ENCODE data around the gene CDH23. TPM values are rescaled to one million over a fixed set of nuclear protein-coding genes. Genes with fewer than 3 reads are reported as not detected.

Gene CDH23
- total and polyA plus RNA-seq, 10 of the 15 experiments (the other 5 are each of a cell fraction or from before 2014, with no cell fraction given), result 0.09 to 0.40 (median 0.15) TPM; not detected in 1

- TF ChIP-seq E4F1 (IDR thresholded peaks at IDR 0.05; ENCODE audit: borderline replicate concordance, partially characterized antibody), result no peak
Measured at GRCh38 chr10:71613877-71614276, 217.2 kb downstream of the CDH23 start (continued).

DNA sequence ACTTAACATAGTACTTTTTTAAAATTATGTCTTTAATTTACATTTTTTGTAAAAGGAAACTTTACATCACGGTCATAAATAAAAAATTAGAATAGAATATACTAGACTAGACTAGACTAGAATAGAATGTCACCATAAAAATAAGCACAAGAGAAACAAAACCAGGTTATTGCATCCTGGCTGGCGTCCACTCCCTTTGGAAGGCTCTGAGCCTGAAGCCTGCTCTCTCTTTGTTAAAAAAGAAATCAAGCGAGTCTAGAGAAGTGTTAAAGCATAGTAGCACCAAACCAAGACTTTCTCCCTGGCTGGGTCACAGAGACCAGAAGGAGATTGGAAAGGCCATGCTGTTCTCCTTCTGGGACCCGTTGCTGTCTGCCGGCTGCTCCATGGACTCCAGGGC is 218.2 kb downstream of the CDH23 start:
- DNase-seq (ENCODE audit: low read depth, low spot score) (no peak), ATAC-seq (no peak), FAIRE-seq (no peak)
- CTCF ChIA-PET, result no interaction called here
- POLR2A ChIA-PET, result no interaction called here
- Histone ChIP-seq H3K79me2 (ENCODE audit: control insufficient read depth, insufficient read depth, low read length) (no peaks in the 10 kb centered on the region), H3K4me1 (ENCODE audit: control insufficient read depth, insufficient read depth, low read length) (no peaks in the 10 kb centered on the region), H3K27me3 (replicated peaks in 1 of 2; ENCODE audit: control insufficient read depth in 2 of 2, insufficient read depth in 2 of 2, low read length in 1 of 2) (no peaks in the 10 kb centered on the region; a peak in 2 of 4 replicates), H3K4me3 (no peak overlapping the region), H4K20me1 (ENCODE audit: control insufficient read depth, insufficient read depth) (no peaks in the 10 kb centered on the region), H2AFZ (ENCODE audit: control insufficient read depth, low read depth, low read length) (no peak overlapping the region), H3K4me2 (ENCODE audit: control insufficient read depth, insufficient read depth) (no peak overlapping the region), H3K36me3 (ENCODE audit: control insufficient read depth in 2 of 2, insufficient read depth in 2 of 2, low read length in 1 of 2) (no peaks in the 10 kb centered on the region), H3K27ac (ENCODE audit: control insufficient read depth, insufficient read depth) (no peak overlapping the region), H3K9me3 (replicated peaks; ENCODE audit: control insufficient read depth, insufficient read depth, low read length) (no peaks in the 10 kb centered on the region), H3K9ac (ENCODE audit: control insufficient read depth, insufficient read depth, low read length) (no peak overlapping the region)
- intact Hi-C loops (cut with micrococcal nuclease; ENCODE audit: unreplicated experiment) (no loop called here), in situ Hi-C loops (cut with MboI) (no loop called here)
- RAD21 ChIA-PET (ENCODE audit: unreplicated experiment), result no interaction called here
- WGBS (ENCODE audit: insufficient coverage, insufficient replicate concordance, low lambda C conversion rate, missing lambda C conversion rate), result 30% methylated on average over 5 of the region's 5 CpGs
- no TSS peak for BruUV-seq (replicated peaks)
- SMC1A ChIA-PET (ENCODE audit: uncharacterized antibody, unreplicated experiment), result no interaction called here
- TF ChIP-seq IKZF1 (conservative IDR thresholded peaks at IDR 0.05), result no peak
- no peak for TF ChIP-seq FOS (IDR thresholded peaks at IDR 0.05; ENCODE audit: borderline replicate concordance, extremely low read depth, insufficient read length)
- no peak for TF ChIP-seq ZNF274 (IDR thresholded peaks at IDR 0.05; ENCODE audit: insufficient read depth, insufficient read length)
- no peak for TF ChIP-seq CHD2 (IDR thresholded peaks at IDR 0.05; ENCODE audit: borderline replicate concordance, low read depth, low read length)
- no peak for TF ChIP-seq CBX5 (IDR thresholded peaks at IDR 0.05; ENCODE audit: low read depth)
- TF ChIP-seq RCOR1 (conservative IDR thresholded peaks at IDR 0.05; ENCODE audit: low read depth, low read length), result no peak
- no peak for TF ChIP-seq BHLHE40 (IDR thresholded peaks at IDR 0.05; ENCODE audit: borderline replicate concordance in 1 of 2, low read depth in 2 of 2, low read length in 1 of 2)
- no peak for TF ChIP-seq SIN3A (IDR thresholded peaks at IDR 0.05; ENCODE audit: low read depth, low read length)
- no peak for TF ChIP-seq MTA3 (IDR thresholded peaks at IDR 0.05; ENCODE audit: borderline replicate concordance, low read length)
- no peak for TF ChIP-seq NFXL1 (IDR thresholded peaks at IDR 0.05; ENCODE audit: borderline replicate concordance)
- TF ChIP-seq MYB (IDR thresholded peaks at IDR 0.05; ENCODE audit: borderline replicate concordance, low read depth, low read length), result no peak
- TF ChIP-seq, protein P1, sequence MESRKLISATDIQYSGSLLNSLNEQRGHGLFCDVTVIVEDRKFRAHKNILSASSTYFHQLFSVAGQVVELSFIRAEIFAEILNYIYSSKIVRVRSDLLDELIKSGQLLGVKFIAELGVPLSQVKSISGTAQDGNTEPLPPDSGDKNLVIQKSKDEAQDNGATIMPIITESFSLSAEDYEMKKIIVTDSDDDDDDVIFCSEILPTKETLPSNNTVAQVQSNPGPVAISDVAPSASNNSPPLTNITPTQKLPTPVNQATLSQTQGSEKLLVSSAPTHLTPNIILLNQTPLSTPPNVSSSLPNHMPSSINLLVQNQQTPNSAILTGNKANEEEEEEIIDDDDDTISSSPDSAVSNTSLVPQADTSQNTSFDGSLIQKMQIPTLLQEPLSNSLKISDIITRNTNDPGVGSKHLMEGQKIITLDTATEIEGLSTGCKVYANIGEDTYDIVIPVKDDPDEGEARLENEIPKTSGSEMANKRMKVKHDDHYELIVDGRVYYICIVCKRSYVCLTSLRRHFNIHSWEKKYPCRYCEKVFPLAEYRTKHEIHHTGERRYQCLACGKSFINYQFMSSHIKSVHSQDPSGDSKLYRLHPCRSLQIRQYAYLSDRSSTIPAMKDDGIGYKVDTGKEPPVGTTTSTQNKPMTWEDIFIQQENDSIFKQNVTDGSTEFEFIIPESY (IDR thresholded peaks at IDR 0.05), result no peak

All from GM12878 (cell line).